GM18909 (cell line): ENCODE results near the gene CCNB2.
"Not testable (repeated sequence)": the region's sequence is repeated elsewhere in the genome, so short reads cannot be mapped to it uniquely, and the experiment has no call there.

Source experiments
- ATAC-seq: cut with Tn5 transposase; IDR thresholded peaks from one replicate; pipeline ENCODE4 v1.9.1; 2021; ENCODE audit warnings: mild to moderate bottlenecking; ENCODE audit not compliant: unreplicated experiment, poor library complexity

The CCNB2 gene

GRCh38 chr15:59104912-59105732 lies at the start of gene CCNB2:
TSS of gene CCNB2 (plus strand) at chr15:59105146. CDS start at chr15:59105269, 123 bp downstream.
- peak; percentile 98 for ATAC-seq

- no peak for ATAC-seq
Measured at GRCh38 chr15:59059076-59059597, 45.8 kb upstream of the CCNB2 start.

DNA sequence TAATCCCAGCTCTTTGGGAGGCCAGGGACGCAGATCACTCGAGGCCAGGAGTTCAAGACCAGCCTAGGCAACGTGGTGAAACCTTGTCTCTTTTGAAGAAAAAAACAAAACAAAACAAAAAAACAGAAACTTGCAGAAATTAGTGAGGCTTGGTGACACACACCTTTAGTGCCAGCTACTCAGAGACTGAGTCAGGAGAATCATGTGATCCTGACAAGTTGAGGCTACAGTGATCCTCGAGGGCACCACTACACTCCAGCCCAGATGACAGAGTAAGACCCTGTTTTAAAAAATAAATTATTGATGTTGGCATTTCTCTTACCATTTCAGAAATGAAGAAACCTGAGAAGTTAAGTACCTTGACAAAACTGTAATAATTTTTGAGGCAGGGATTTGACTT lies 44.6 kb upstream of the CCNB2 start:
- ATAC-seq = no peak

DNA sequence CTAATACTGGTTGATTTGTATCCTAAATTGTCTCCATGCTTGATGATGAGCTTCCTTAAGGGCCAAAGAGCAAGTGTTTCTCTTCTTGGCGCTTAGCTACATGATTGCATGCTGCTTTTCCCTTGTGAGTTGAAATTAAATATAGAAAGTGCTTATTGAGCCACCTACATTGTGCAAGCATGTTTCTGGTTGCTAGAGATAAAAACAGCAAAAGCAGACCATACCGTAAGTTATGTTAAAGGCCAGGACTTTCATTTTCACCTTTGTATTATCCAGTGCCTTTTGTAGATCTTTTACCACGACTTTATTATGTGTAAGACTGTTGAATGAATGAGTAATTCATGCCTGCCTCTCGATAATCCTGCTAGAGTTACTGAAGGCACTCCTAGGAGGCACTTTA lies 41.9 kb upstream of the CCNB2 start:
- no peak for ATAC-seq

DNA sequence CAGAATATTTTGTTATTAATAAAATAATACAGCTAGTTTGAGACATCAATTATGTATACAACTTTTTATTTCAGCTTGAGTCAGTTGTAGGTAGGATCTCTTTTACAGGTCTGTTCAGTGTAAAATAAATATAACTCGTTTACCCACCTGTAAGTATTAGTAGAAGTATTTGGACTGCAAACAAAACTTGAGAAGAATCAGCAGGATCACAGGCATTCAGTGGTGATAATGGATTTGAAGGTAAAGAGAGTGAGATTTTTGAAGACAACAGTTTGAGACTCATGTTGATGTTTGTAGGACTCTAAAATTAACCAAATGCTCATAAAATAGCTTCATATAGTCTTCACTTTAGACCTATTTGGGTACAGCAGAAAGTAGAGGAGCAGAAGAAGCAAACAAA lies 35.5 kb upstream of the CCNB2 start:
- ATAC-seq = no peak

GRCh38 chr15:59074607-59075006 lies 30.3 kb upstream of the CCNB2 start:
- no peak for ATAC-seq

GRCh38 chr15:59087731-59088130 lies 17.2 kb upstream of the CCNB2 start:
- no peak for ATAC-seq

DNA sequence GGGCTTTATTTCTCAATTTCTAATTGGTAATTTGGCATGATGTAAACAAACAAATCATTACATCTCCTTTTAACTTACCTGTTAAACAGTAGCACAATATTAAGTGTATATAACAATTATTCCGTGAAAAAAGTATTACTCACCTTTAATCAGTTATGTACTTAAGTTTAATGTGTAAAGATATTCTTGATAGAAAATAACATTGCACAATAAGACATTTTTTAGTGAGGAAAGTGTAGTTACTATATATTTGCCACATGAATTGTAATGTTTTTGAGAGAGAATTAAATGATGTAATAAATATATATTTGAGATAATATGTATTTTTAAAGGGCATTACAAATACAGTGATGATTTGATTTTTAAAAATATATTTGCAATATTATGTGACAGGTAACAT lies 10.9 kb upstream of the CCNB2 start:
- no peak for ATAC-seq

GRCh38 chr15:59096429-59096828 lies 8.5 kb upstream of the CCNB2 start:
- ATAC-seq = no peak

DNA sequence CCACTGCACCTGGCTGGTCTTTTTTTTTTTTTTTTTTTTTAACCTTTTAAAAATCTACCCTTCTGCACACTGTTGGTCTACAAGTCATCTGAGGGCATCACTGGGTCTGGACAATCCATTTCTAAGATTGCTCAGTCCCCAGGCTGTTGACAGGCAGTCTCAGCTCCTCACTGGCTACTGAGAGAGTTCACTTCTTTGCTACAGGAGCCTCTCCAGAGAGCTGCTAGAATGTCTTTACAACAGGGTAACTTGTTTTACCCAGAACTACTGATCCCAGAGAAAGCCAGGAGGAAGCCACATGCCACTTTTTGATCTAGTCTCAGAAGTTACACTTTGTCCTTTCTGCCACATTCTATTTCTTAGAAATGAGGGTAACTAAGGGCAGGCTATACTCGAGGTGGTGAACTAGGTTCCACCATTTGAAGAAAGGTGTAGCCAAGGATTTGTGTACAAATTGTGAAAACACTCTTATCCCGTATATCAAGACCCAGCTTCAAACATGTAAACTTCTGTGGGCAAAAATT lies 5.7 kb upstream of the CCNB2 start:
- ATAC-seq = no peak

GRCh38 chr15:59104602-59104911 lies 389 bp upstream of the CCNB2 start:
- no peak for ATAC-seq

GRCh38 chr15:59105854-59106253 lies 908 bp downstream of the CCNB2 start:
- ATAC-seq = no peak

GRCh38 chr15:59111251-59111650 lies 6.3 kb downstream of the CCNB2 start:
- ATAC-seq = no peak

GRCh38 chr15:59115047-59115446 lies 10.1 kb downstream of the CCNB2 start:
- ATAC-seq = no peak

GRCh38 chr15:59116141-59116540 lies 11.2 kb downstream of the CCNB2 start:
- no peak for ATAC-seq

DNA sequence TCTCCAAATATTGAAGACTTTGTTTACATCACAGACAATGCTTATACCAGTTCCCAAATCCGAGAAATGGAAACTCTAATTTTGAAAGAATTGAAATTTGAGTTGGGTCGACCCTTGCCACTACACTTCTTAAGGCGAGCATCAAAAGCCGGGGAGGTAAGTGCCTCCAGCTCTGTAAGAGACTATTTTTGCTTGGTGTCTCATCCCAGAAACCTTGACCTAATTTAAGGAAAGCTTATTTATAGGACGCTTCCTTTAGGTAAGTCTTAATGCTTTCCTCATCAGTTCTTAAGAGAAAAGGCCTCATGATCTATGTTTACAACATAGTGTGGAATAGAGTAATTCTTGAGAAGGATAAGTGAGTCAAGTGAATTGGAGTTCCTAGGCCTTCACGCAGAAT lies 11.8 kb downstream of the CCNB2 start:
- ATAC-seq = no peak

GRCh38 chr15:59119625-59120024 lies 14.7 kb downstream of the CCNB2 start:
- no peak for ATAC-seq

DNA sequence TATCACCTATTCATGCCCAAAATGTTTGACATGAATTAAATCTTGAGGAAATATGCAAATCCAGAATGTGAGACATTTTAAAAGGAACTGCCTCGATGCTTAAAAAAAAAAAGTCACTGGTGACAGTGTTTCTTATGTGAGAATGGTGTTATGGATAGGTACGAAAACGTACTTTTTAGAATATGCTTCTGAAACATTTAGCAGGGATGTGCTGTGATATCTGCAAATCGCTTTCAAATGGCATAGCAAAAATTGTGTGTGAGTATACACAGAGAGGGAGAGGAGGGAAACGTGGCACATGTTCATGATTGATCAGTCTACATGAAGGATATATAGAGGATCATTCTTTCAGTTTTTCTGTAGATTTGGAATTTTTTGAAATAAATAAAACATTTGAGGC lies 16.0 kb downstream of the CCNB2 start:
- no peak for ATAC-seq

DNA sequence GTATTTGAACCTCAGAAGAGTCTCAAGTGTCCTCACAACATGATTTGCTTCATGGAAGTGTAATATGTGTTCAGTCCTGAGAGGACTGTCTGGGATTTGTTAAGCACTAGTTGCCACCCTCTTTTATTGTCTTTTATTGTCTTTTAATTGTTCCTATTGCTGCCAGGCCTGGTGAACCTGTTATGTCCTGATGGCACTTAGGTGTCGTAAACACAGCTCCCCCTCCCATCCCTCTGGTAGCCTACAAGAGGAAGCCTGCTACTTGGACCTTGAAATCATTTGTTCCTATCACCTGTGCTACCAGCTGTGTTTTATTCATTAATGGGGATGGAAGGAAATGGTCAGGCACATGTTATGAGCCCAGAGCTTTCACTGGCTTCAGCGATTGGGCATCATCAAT lies 19.3 kb downstream of the CCNB2 start:
- no peak for ATAC-seq

- ATAC-seq = not testable (repeated sequence)
Measured at GRCh38 chr15:59125683-59126082, 20.7 kb downstream of the CCNB2 start.

GRCh38 chr15:59127255-59127654 lies 22.3 kb downstream of the CCNB2 start:
- ATAC-seq = not testable (repeated sequence)

- no peak for ATAC-seq
Measured at GRCh38 chr15:59131456-59131855, 26.5 kb downstream of the CCNB2 start.
